ENCODE results near the gene DUS4L.

DNA sequence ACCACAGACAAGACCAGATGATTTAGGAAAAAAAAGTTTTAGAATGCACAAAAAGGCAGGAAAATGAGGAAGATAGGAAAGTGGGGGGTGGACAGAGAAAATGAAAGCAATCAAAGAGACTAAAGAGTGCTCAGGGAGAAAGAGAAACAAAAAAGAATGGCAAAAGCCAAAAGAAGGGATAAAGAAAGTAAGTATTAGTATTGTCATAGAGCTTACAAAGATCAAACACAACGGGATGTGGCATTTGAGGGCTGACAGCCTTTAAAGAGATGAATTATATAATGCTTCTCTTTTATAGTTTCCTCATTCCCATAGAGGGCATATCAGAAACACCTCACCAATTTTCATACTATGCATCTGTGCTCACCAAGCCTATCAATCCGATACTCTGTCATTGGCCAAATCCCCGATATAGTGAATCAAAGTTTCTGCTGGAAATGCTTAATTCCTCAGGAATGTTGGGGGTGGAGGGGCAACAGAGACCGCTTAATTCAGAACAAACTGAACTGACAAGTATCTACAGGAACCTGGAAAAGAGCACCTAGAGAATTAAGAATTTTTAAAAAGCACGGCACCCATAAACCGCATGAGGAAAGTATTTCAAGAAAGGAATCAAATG is 2.8 kb upstream of the DUS4L start:
- no peak for TF ChIP-seq POLR2AphosphoS5 (IDR thresholded peaks at IDR 0.05)
- TF ChIP-seq, protein P1, sequence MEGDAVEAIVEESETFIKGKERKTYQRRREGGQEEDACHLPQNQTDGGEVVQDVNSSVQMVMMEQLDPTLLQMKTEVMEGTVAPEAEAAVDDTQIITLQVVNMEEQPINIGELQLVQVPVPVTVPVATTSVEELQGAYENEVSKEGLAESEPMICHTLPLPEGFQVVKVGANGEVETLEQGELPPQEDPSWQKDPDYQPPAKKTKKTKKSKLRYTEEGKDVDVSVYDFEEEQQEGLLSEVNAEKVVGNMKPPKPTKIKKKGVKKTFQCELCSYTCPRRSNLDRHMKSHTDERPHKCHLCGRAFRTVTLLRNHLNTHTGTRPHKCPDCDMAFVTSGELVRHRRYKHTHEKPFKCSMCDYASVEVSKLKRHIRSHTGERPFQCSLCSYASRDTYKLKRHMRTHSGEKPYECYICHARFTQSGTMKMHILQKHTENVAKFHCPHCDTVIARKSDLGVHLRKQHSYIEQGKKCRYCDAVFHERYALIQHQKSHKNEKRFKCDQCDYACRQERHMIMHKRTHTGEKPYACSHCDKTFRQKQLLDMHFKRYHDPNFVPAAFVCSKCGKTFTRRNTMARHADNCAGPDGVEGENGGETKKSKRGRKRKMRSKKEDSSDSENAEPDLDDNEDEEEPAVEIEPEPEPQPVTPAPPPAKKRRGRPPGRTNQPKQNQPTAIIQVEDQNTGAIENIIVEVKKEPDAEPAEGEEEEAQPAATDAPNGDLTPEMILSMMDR (IDR thresholded peaks at IDR 0.05): no peak
